ENCODE measurements around the gene RFNG. TPM values are rescaled to one million over a fixed set of nuclear protein-coding genes. Genes with fewer than 3 reads are reported as not detected.
A peak's percentile ranks its signal among the peaks of the same experiment; 100 is the strongest.

The RFNG gene
- polyA plus RNA-seq, 1 experiment, result 11.8 TPM

- ChIA-PET POLR2A (interaction anchor here (0.7 to 1.2 kb wide), 2 partner anchors 16 to 20 kb away, joined by 3 read pairs; no protein-coding TSS in a partner anchor), CTCF (no interaction called here)
- H3K27me3 ChIP-seq (ENCODE audit: control insufficient read depth, insufficient read depth, low read length), result no peaks in the 10 kb centered on the region
- no peak overlapping the region for H3K4me3 ChIP-seq (ENCODE audit: low read depth, low read length)
- TF ChIP-seq, protein P1, sequence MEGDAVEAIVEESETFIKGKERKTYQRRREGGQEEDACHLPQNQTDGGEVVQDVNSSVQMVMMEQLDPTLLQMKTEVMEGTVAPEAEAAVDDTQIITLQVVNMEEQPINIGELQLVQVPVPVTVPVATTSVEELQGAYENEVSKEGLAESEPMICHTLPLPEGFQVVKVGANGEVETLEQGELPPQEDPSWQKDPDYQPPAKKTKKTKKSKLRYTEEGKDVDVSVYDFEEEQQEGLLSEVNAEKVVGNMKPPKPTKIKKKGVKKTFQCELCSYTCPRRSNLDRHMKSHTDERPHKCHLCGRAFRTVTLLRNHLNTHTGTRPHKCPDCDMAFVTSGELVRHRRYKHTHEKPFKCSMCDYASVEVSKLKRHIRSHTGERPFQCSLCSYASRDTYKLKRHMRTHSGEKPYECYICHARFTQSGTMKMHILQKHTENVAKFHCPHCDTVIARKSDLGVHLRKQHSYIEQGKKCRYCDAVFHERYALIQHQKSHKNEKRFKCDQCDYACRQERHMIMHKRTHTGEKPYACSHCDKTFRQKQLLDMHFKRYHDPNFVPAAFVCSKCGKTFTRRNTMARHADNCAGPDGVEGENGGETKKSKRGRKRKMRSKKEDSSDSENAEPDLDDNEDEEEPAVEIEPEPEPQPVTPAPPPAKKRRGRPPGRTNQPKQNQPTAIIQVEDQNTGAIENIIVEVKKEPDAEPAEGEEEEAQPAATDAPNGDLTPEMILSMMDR (IDR thresholded peaks at IDR 0.05; ENCODE audit: low read depth, low read length), result no peak
- H3K27ac ChIP-seq (ENCODE audit: low read depth, low read length), result no peak overlapping the region
- DNase-seq (ENCODE audit: low read depth, low spot score), result no peak
- no peaks in the 10 kb centered on the region; the same call in 1 of the 2 replicates for H3K9me3 ChIP-seq (ENCODE audit: control insufficient read depth, insufficient read depth, low read length)
Measured at GRCh38 chr17:82076018-82076784, 24.6 kb upstream of the RFNG start.

DNA sequence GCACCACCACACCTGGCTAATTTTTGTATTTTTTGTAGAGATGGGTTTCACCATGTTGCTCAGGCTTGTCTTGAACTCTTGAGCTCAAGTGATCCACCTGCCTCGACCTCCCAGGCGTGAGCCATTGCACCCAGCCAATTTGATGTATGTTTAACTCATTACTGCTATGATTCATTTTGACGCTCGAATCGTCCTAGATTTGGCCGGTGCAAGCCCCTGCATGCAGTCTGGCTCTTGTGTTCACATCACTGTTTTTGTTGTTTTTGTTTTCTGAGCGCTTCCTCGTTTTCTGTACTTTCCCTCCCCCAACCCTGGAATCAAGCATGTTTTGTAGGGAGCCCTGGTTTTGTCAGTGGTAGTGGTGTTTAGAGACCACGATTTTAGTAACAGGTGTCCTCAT is 21.8 kb upstream of the RFNG start:
- Histone ChIP-seq H3K4me3 (ENCODE audit: low read depth, low read length) (no peak overlapping the region), H3K27me3 (ENCODE audit: control insufficient read depth, insufficient read depth, low read length) (no peaks in the 10 kb centered on the region), H3K27ac (ENCODE audit: low read depth, low read length) (no peak overlapping the region), H3K9me3 (ENCODE audit: control insufficient read depth, insufficient read depth, low read length) (no peaks in the 10 kb centered on the region; the same call in 1 of the 2 replicates)
- TF ChIP-seq, protein P1 (IDR thresholded peaks at IDR 0.05; ENCODE audit: low read depth, low read length), result no peak
- CTCF ChIA-PET, result no interaction called here
- POLR2A ChIA-PET, result no interaction called here
- DNase-seq (ENCODE audit: low read depth, low spot score), result no peak

- Histone ChIP-seq H3K27me3 (ENCODE audit: control insufficient read depth, insufficient read depth, low read length) (no peaks in the 10 kb centered on the region), H3K4me3 (ENCODE audit: low read depth, low read length) (no peak overlapping the region), H3K9me3 (ENCODE audit: control insufficient read depth, insufficient read depth, low read length) (no peaks in the 10 kb centered on the region; the same call in 1 of the 2 replicates), H3K27ac (ENCODE audit: low read depth, low read length) (no peak overlapping the region)
- no peak for DNase-seq (ENCODE audit: low read depth, low spot score)
- POLR2A ChIA-PET, result interaction anchor here (0.7 kb wide), 1 partner anchor 16 kb away, joined by 4 read pairs; no protein-coding TSS in a partner anchor
- CTCF ChIA-PET, result interaction anchor here (0.7 kb wide), 1 partner anchor 10 kb away, joined by 3 read pairs; no protein-coding TSS in a partner anchor
- TF ChIP-seq, protein P1 (IDR thresholded peaks at IDR 0.05; ENCODE audit: low read depth, low read length), result no peak
Measured at GRCh38 chr17:82072827-82073226, 21.2 kb upstream of the RFNG start.

- TF ChIP-seq, protein P1 (IDR thresholded peaks at IDR 0.05; ENCODE audit: low read depth, low read length), result no peak
- no peak for DNase-seq (ENCODE audit: low read depth, low spot score)
- no peaks in the 10 kb centered on the region; the same call in 1 of the 2 replicates for H3K9me3 ChIP-seq (ENCODE audit: control insufficient read depth, insufficient read depth, low read length)
- H3K27me3 ChIP-seq (ENCODE audit: control insufficient read depth, insufficient read depth, low read length), result no peaks in the 10 kb centered on the region
- POLR2A ChIA-PET, result no interaction called here
- H3K27ac ChIP-seq (ENCODE audit: low read depth, low read length), result no peak overlapping the region
- H3K4me3 ChIP-seq (ENCODE audit: low read depth, low read length), result no peak overlapping the region
- CTCF ChIA-PET, result no interaction called here
Measured at GRCh38 chr17:82070611-82071010, 19.0 kb upstream of the RFNG start.

- no peak for DNase-seq (ENCODE audit: low read depth, low spot score)
- no peaks in the 10 kb centered on the region for H3K27me3 ChIP-seq (ENCODE audit: control insufficient read depth, insufficient read depth, low read length)
- ChIA-PET POLR2A (interaction anchor here (1.1 kb wide), 1 partner anchor 17 kb away, joined by 3 read pairs; no protein-coding TSS in a partner anchor), CTCF (no interaction called here)
- peak within 1 kb of the TSS; percentile 11 for H3K27ac ChIP-seq (ENCODE audit: low read depth, low read length)
- TF ChIP-seq, protein P1 (IDR thresholded peaks at IDR 0.05; ENCODE audit: low read depth, low read length), result no peak
- H3K4me3 ChIP-seq (ENCODE audit: low read depth, low read length), result peak within 1 kb of the TSS; percentile 76
- H3K9me3 ChIP-seq (ENCODE audit: control insufficient read depth, insufficient read depth, low read length), result no peaks in the 10 kb centered on the region; the same call in 1 of the 2 replicates
Measured at GRCh38 chr17:82065638-82066303, 14.2 kb upstream of the RFNG start, which contains the start of gene DUS1L. Gene DUS1L (minus strand): TSS chr17:82065804. CDS start chr17:82065059, 745 bp downstream.
